MCF 10A (cell line): Measurements from ENCODE around the gene DRAM2. TPM values are rescaled to one million over a fixed set of nuclear protein-coding genes. Genes with fewer than 3 reads are reported as not detected.

Experiments
- Bru-seq: library from RNA; stranded (reverse); fragments of 400-500 nt; gene quantifications from one replicate; lab custom pipeline; 2021; lab: Mats Ljungman, UMichigan
- BruChase-seq, 2 experiments: library from RNA; stranded (reverse); fragments of 400-500 nt; gene quantifications; one replicate each; lab custom pipeline; 2021; lab: Mats Ljungman, UMichigan
- BruUV-seq: library from RNA; stranded (reverse); fragments of 400-500 nt; replicated peaks from 2 replicates; lab custom pipeline; 2021; lab: Mats Ljungman, UMichigan
- CTCF ChIA-PET: fragments of 300-600 bp; sonication (Branson Sonifier 250); formaldehyde crosslinking; extraction: SDS; loops from one replicate; lab custom pipeline; 2021; ENCODE audit warnings: antibody characterized with exemption, inconsistent platforms; lab: Yijun Ruan, JAX
- POLR2A ChIA-PET: fragments of 300-600, 350-650 bp; sonication (Branson Sonifier 250); formaldehyde crosslinking; extraction: SDS; loops from one replicate; lab custom pipeline; 2020; ENCODE audit warnings: antibody characterized with exemption, inconsistent platforms; lab: Yijun Ruan, JAX
- DNase-seq: peaks from one replicate; pipeline ENCODE4 v3.0.0-alpha.2; 2018; ENCODE audit not compliant: unreplicated experiment
- H3K27ac Mint-ChIP-seq: one replicate; pipeline ENCODE4 v1.8.0; 2022; ENCODE audit warnings: mild to moderate bottlenecking, low read depth, mixed read lengths; ENCODE audit not compliant: unreplicated experiment
- H3K27me3 Mint-ChIP-seq: one replicate; pipeline ENCODE4 v1.8.0; 2022; ENCODE audit warnings: mixed read lengths; ENCODE audit not compliant: insufficient read depth, unreplicated experiment
- H3K36me3 Mint-ChIP-seq: one replicate; pipeline ENCODE4 v1.8.0; 2022; ENCODE audit warnings: mild to moderate bottlenecking, moderate library complexity, mixed read lengths; ENCODE audit not compliant: insufficient read depth, unreplicated experiment
- H3K4me1 Mint-ChIP-seq: one replicate; pipeline ENCODE4 v1.8.0; 2022; ENCODE audit warnings: mixed read lengths; ENCODE audit not compliant: insufficient read depth, unreplicated experiment
- H3K4me3 Mint-ChIP-seq: one replicate; pipeline ENCODE4 v1.8.0; 2022; ENCODE audit warnings: mild to moderate bottlenecking, moderate library complexity, mixed read lengths; ENCODE audit not compliant: unreplicated experiment
- H3K9me3 Mint-ChIP-seq: one replicate; pipeline ENCODE4 v1.8.0; 2022; ENCODE audit warnings: mixed read lengths; ENCODE audit not compliant: unreplicated experiment
- CTCF ChIP-seq: fragments of 200-600 bp; IDR thresholded peaks from one replicate; pipeline ENCODE4 v1.8.0; 2022; ENCODE audit warnings: antibody characterized with exemption, mild to moderate bottlenecking; ENCODE audit not compliant: unreplicated experiment
- intact Hi-C: fragments of 100-400 bp; cut with micrococcal nuclease; formaldehyde crosslinking; loops from 2 replicates; pipeline ENCODE4 v1.14.1; 2022
- long read RNA-seq: library from polyadenylated mRNA; stranded (forward); transcript quantifications from one replicate; pipeline ENCODE4 v2.0.0, GENCODE V29; 2022
- total RNA-seq: library from RNA; stranded (reverse); gene quantifications from 2 replicates; pipeline ENCODE4 v1.2.3, GENCODE V29; 2022

The DRAM2 gene
- total RNA-seq, result 30.5 and 32.1 TPM in 2 replicates
- percentile 78 among the genes with signal in this experiment for Bru-seq, nascent RNA
- percentile 78 among the genes with signal in this experiment for BruChase-seq, experiment 1, labeled RNA remaining after a 6-hour chase
- BruChase-seq, experiment 2, labeled RNA remaining after a 2-hour chase, result percentile 88 among the genes with signal in this experiment
- long read RNA-seq, partial matches to known transcripts, result 3 of 70 reads
- long read RNA-seq, other reads (novel, unspliced or antisense), result 59 of 70 reads

- POLR2A ChIA-PET, result interaction anchor here (0.5 to 2.9 kb wide), 25 partner anchors 8 to 657 kb away, joined by 3 to 20 read pairs (median 3); partner anchors contain the start of genes ATP5PB, INKA2, LRIF1 and WDR77
- CTCF ChIA-PET, result interaction anchor here (0.5 to 2.4 kb wide), 5 partner anchors 16 to 345 kb away, joined by 3 to 7 read pairs (median 4); no protein-coding TSS in a partner anchor
- TF ChIP-seq CTCF, result no peak
- peak; percentile 94 for DNase-seq
- Mint-ChIP-seq H3K9me3 (no peaks in the 10 kb centered on the region), H3K4me1 (peaks cover 28% of the 10 kb centered on the region), H3K27me3 (no peaks in the 10 kb centered on the region), H3K27ac (peak within 1 kb of the TSS; percentile 97), H3K4me3 (peak within 1 kb of the TSS; percentile 94), H3K36me3 (peaks cover 30% of the 10 kb centered on the region)
- intact Hi-C loops, result loop anchor here (2.0 kb wide), 1 partner anchor 107 kb away; no protein-coding TSS in a partner anchor
- BruUV-seq, result no TSS peak
These were observed at the start of gene DRAM2, which contains the start of gene CEPT1 for GRCh38 chr1:111139956-111140679. DRAM2 (minus strand) TSS chr1:111140093; CDS start chr1:111131554, 8,539 bp downstream. CEPT1 (plus strand) TSS chr1:111140223; CDS start chr1:111147715, 7,492 bp downstream.

- no peaks in the 10 kb centered on the region for H3K4me1 Mint-ChIP-seq
- intact Hi-C loops, result no loop called here
- no peak for DNase-seq
- ChIA-PET CTCF (interaction anchor here (0.7 kb wide), 1 partner anchor 1140 kb away, joined by 3 read pairs; no protein-coding TSS in a partner anchor), POLR2A (interaction anchor here (0.5 kb wide), 1 partner anchor 240 kb away, joined by 3 read pairs; no protein-coding TSS in a partner anchor)
- H3K4me3 Mint-ChIP-seq, result no peak overlapping the region
- BruUV-seq, result no TSS peak
- no peak for TF ChIP-seq CTCF
- no peak overlapping the region for H3K27ac Mint-ChIP-seq
- H3K27me3 Mint-ChIP-seq, result no peaks in the 10 kb centered on the region
- H3K9me3 Mint-ChIP-seq, result no peaks in the 10 kb centered on the region
- peaks cover 94% of the 10 kb centered on the region for H3K36me3 Mint-ChIP-seq
These were observed 44.8 kb upstream of the DRAM2 start for GRCh38 chr1:111184663-111185062.

GRCh38 chr1:111183308-111184069 lies 43.6 kb upstream of the DRAM2 start:
- TF ChIP-seq CTCF, result no peak
- Mint-ChIP-seq H3K27ac (no peak overlapping the region), H3K9me3 (no peaks in the 10 kb centered on the region), H3K4me1 (no peaks in the 10 kb centered on the region), H3K27me3 (no peaks in the 10 kb centered on the region), H3K4me3 (no peak overlapping the region), H3K36me3 (peaks cover 93% of the 10 kb centered on the region)
- intact Hi-C loops, result no loop called here
- no peak for DNase-seq
- CTCF ChIA-PET, result interaction anchor here (0.9 to 1.5 kb wide), 2 partner anchors 8 to 10 kb away, joined by 3 to 6 read pairs; no protein-coding TSS in a partner anchor
- POLR2A ChIA-PET, result no interaction called here
- BruUV-seq, result no TSS peak
